GM21528 (cell line): ENCODE results near the gene KCNAB3.

ENCODE experiments used
- ATAC-seq: cut with Tn5 transposase; IDR thresholded peaks from one replicate; pipeline ENCODE4 v1.9.1; 2021; ENCODE audit warnings: mild to moderate bottlenecking, moderate library complexity; ENCODE audit not compliant: unreplicated experiment, low FRiP score

KCNAB3 gene

DNA sequence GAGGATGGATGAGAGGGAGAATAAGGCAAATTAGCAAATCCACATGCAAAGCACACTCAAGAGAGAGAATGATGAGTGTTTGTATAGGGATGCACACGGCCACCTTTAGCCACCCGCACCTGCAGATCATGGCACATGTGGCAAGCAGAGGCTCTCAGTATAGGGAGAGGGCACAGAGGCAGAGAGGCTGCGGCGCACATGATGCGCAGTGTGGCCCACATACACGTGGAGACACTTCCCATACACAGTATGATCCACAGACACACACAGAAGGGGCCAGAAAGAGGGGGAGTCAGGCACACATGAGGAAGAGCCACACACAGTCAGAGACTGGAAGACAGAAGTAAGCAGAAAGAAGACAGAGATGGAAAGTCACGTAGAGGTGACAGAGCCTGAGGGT lies 47.6 kb downstream of the KCNAB3 start:
- ATAC-seq, result no peak

DNA sequence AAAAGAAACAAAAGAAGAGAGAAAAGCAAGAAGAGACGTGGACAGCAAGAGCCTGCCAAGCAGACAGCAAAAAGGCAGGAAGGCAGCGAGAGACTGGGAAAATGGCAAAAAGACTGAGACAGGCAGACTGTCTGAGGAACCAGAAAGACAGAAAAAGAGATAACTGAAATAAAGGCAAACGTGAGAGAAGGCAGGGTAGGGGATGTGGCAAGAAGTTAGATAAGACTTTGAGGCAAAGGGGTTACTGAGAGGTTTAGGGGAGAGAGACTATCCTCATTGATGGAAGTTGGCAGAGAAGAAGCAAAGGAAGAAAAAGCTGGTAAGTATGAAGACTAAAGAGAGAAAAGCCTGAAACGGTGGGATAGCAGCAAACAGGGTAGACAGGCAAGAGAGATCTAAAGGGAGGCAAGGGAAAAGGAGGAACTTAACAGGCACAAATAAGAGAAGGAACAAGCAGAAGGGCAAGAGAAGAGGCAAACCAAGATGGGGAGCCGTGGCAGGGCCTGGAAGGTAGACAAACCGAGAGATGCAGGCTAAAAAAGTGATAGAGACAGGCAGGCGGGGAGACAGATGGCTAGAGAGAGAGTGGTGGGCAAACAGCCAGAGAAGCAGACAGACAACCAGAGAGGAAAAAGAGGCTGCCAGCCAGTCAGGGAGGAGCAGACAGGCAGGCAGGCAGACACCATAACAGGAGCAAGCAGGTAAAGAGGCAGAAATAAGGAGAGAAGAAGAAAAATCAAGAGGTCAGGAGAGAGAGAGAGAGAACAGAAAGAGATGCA lies 48.2 kb downstream of the KCNAB3 start:
- no peak for ATAC-seq

DNA sequence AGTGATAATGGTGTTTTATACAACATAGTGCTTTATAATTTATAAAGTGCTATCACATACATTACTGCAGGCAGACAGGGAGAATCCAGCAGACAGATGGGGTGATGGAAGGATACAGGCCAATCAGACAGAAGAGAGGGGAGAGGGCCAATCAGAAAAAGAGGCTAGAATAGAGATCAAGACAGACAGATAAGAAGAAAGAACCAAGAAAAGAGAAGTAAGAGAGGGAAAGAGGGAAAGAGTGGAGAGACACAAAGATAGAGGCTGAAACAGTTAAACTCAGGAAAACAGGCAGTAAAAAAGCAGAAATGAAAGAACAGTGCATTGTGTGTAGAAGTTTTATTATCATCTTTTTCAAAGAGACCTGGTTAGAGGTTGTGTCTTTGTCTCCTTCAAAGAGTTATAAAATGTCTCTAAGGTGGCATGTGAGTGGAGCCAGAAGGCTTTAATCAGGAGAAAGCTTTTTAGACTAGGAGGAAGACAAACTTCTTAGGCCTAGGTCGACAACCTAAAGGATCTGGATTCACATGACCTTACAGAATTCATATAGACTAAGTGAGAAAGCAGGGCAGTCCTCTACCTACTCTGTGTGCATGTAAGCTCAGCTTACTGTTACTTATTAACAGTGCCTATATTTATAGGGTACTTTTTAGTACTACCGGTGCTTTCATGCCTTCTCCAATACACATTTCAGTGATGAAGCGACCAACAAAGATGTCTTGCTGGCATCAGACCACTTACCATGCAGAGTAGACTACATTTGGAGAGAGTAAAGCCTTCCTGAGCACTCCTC lies 49.4 kb downstream of the KCNAB3 start:
- no peak for ATAC-seq

DNA sequence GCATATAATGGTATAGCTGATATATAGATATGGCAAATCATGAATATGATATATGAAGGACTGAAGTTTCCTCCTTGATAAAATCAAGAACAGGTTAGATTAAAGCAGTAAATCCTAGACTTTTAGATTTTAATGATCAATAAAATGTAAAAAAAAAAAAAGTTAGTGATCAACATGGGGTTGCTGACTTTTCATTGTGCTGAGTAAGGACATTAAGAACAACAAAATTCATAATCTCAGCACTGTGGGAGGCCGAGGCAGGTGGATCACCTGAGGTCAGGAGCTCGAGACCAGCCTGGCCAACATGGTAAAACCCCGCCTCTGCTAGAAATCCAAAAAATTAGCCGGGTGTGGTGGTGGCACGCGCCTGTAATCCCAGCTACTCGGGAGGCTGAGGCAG lies 51.4 kb downstream of the KCNAB3 start:
- no peak for ATAC-seq

DNA sequence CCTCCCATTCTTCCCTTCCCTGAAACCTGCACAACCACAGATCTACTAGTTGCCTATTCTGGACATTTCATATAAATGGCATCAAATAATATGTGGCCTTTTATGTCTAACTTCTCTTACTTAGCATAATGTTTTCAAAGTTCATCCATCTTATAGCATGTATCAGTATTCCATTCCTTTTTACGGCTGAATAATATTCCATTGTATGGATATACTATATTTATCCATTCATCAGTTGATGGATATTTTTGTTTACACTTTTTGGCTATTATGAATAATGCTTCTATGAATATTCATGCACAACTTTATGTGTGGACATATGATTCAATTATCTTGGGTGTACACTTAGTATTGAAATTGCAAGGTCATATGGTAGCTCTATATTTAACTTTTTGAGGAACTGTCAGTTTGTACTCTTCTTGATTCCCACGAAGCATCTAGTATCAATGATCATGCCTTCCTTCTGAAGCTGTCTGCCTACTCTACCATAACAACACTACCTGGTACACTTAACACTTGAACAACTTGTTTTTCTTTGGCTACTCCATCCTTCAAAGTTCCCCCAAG lies 53.8 kb downstream of the KCNAB3 start:
- no peak for ATAC-seq

DNA sequence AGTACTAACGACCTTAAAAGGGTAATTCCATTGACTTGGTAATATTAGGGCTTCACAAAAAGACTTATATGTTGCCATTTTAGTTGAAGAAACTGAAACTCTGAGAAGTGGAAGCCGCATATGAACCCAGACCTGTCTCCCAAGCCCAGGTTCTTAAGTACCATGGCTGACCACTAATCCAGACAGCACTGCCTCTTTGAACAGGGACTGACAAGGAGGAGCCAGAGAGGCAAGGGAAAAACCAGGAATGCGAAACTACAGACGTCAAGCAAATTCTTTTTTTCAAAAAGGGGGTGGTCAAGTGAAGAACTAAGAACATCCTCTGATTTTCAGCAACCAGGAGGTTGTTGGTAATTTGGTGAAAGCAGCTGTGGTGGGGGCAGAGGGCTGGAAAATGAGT lies 56.6 kb downstream of the KCNAB3 start:
- ATAC-seq, result no peak
